Measurements from ENCODE around the gene TBC1D7. TPM values are rescaled to one million over a fixed set of nuclear protein-coding genes. Genes with fewer than 3 reads are reported as not detected.

The TBC1D7 gene
- total RNA-seq, 1 experiment from 2014 or later: 13.7 TPM

- Histone ChIP-seq H3K9me2 (ENCODE audit: insufficient read depth) (no peaks in the 10 kb centered on the region), H3K79me2 (ENCODE audit: insufficient read depth, low read length) (no peaks in the 10 kb centered on the region), H3K36me3 (ENCODE audit: control insufficient read depth in 1 of 2, insufficient read depth in 2 of 2, low read length in 2 of 2) (no peaks in the 10 kb centered on the region), H3K9ac (ENCODE audit: low read length) (no peak overlapping the region), H3K27ac (ENCODE audit: low read depth, low read length) (no peak overlapping the region), H3K4me1 (ENCODE audit: control insufficient read depth in 1 of 2, insufficient read depth in 2 of 2, low read length in 2 of 2) (no peaks in the 10 kb centered on the region; a peak in 1 of 4 replicates), H2AFZ (ENCODE audit: low read depth, low read length, poor library complexity, severe bottlenecking) (no peak overlapping the region), H4K20me1 (ENCODE audit: insufficient read depth) (no peaks in the 10 kb centered on the region), H3K9me3 (ENCODE audit: control insufficient read depth in 1 of 2, insufficient read depth in 1 of 2, low read depth in 1 of 2, low read length in 2 of 2) (no peaks in the 10 kb centered on the region), H3K4me2 (ENCODE audit: low read length) (no peak overlapping the region), H3K27me3 (ENCODE audit: insufficient read depth, low read length) (no peaks in the 10 kb centered on the region), H3K4me3 (replicated peaks in 1 of 2; ENCODE audit: low read depth in 1 of 2, low read length in 2 of 2) (no peak overlapping the region)
- no TSS peak for BruUV-seq (replicated peaks)
- DNase-seq (ENCODE audit: low read depth, low spot score): no peak
- ATAC-seq: no peak
- ChIA-PET RAD21 (ENCODE audit: low non-redundant PET in 1 of 2, low total read pairs in 2 of 2, uncharacterized antibody in 2 of 2, unreplicated experiment in 2 of 2) (no interaction called here), POLR2A (no interaction called here), CTCF (no interaction called here)
- intact Hi-C loops (cut with micrococcal nuclease): no loop called here
- TF ChIP-seq SIN3A (IDR thresholded peaks at IDR 0.05; ENCODE audit: low read depth): no peak
- TF ChIP-seq EGR1 (IDR thresholded peaks at IDR 0.05; ENCODE audit: low read depth): no peak
- no peak for TF ChIP-seq ELF1 (IDR thresholded peaks at IDR 0.05; ENCODE audit: borderline replicate concordance, low read depth)
- TF ChIP-seq ZNF274 (IDR thresholded peaks at IDR 0.05; ENCODE audit: low read depth, low read length): no peak
- no peak for TF ChIP-seq POLR2A (IDR thresholded peaks at IDR 0.05; ENCODE audit: borderline replicate concordance, extremely low read depth, insufficient read depth, insufficient read length)
- TF ChIP-seq ZBTB33 (IDR thresholded peaks at IDR 0.05; ENCODE audit: extremely low read depth, insufficient replicate concordance, low read length): no peak
- TF ChIP-seq REST (IDR thresholded peaks at IDR 0.05; ENCODE audit: low read depth): no peak
- no peak for TF ChIP-seq SP1 (IDR thresholded peaks at IDR 0.05; ENCODE audit: low read depth)
- no peak for TF ChIP-seq YY1 (IDR thresholded peaks at IDR 0.05; ENCODE audit: extremely low read depth, insufficient replicate concordance, low read depth, low read length)
- no peak for TF ChIP-seq RAD21 (IDR thresholded peaks at IDR 0.05; ENCODE audit: low read depth)
- TF ChIP-seq, protein P1, sequence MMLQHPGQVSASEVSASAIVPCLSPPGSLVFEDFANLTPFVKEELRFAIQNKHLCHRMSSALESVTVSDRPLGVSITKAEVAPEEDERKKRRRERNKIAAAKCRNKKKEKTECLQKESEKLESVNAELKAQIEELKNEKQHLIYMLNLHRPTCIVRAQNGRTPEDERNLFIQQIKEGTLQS (IDR thresholded peaks at IDR 0.05): no peak
- no peak for TF ChIP-seq EZH2phosphoT487 (IDR thresholded peaks at IDR 0.05; ENCODE audit: borderline replicate concordance)
- TF ChIP-seq, protein P2, sequence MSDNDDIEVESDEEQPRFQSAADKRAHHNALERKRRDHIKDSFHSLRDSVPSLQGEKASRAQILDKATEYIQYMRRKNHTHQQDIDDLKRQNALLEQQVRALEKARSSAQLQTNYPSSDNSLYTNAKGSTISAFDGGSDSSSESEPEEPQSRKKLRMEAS (IDR thresholded peaks at IDR 0.05): no peak
Measured at GRCh38 chr6:13377054-13377758, 48.9 kb upstream of the TBC1D7 start.

Measured in HCT116 (cell line).